Neural crest cell (in vitro differentiated cells): Measurements from ENCODE around the gene DDAH1. TPM values are rescaled to one million over a fixed set of nuclear protein-coding genes. Genes with fewer than 3 reads are reported as not detected.

Experiments used
- DNase-seq: peaks from one replicate; pipeline ENCODE4 v3.0.0; 2021; ENCODE audit warnings: low read depth, mixed read lengths, low spot score
- H3K27ac Mint-ChIP-seq: one replicate; pipeline ENCODE4 v1.8.0; 2021; ENCODE audit warnings: mild to moderate bottlenecking, mixed read lengths; ENCODE audit not compliant: unreplicated experiment
- H3K27me3 Mint-ChIP-seq: 2 replicates; pipeline ENCODE4 v1.8.0; 2021; ENCODE audit warnings: low read depth, mild to moderate bottlenecking, mixed read lengths
- H3K36me3 Mint-ChIP-seq: 2 replicates; pipeline ENCODE4 v1.8.0; 2021; ENCODE audit warnings: low read depth, mild to moderate bottlenecking, mixed read lengths
- H3K4me1 Mint-ChIP-seq: 2 replicates; pipeline ENCODE4 v1.8.0; 2021; ENCODE audit warnings: mixed read lengths
- H3K4me3 Mint-ChIP-seq: one replicate; pipeline ENCODE4 v1.8.0; 2021; ENCODE audit warnings: mild to moderate bottlenecking, mixed read lengths
- H3K9me3 Mint-ChIP-seq: 2 replicates; pipeline ENCODE4 v1.8.0; 2021; ENCODE audit warnings: mixed read lengths
- CTCF ChIP-seq: fragments of 200-600 bp; sonication (generic); conservative IDR thresholded peaks from 2 replicates; pipeline ENCODE4 v1.5.0; 2021; ENCODE audit warnings: antibody characterized with exemption, mild to moderate bottlenecking
- total RNA-seq: library from RNA; stranded (reverse); gene quantifications from 2 replicates; pipeline ENCODE4 v1.2.1, GENCODE V29; 2021

DDAH1 gene
- total RNA-seq, 1 donor from 2014 or later, result 22.3 TPM

- no peak for TF ChIP-seq CTCF
- Mint-ChIP-seq H3K4me3 (no peak overlapping the region), H3K4me1 (peaks cover 7% of the 10 kb centered on the region), H3K9me3 (no peaks in the 10 kb centered on the region), H3K36me3 (no peaks in the 10 kb centered on the region), H3K27ac (no peak overlapping the region), H3K27me3 (no peaks in the 10 kb centered on the region)
- no peak for DNase-seq
These were observed 101.4 kb downstream of the DDAH1 start for GRCh38 chr1:85363521-85363920.

- no peak for TF ChIP-seq CTCF
- no peak for DNase-seq
- Mint-ChIP-seq H3K27ac (no peak overlapping the region), H3K4me1 (peaks cover 3% of the 10 kb centered on the region), H3K27me3 (no peaks in the 10 kb centered on the region), H3K36me3 (no peaks in the 10 kb centered on the region), H3K9me3 (no peaks in the 10 kb centered on the region), H3K4me3 (no peak overlapping the region)
These were observed 101.9 kb downstream of the DDAH1 start for GRCh38 chr1:85363092-85363491.

GRCh38 chr1:85361606-85362296 is 103.2 kb downstream of the DDAH1 start:
- H3K4me1 Mint-ChIP-seq, result peaks cover 4% of the 10 kb centered on the region
- TF ChIP-seq CTCF, result no peak
- no peaks in the 10 kb centered on the region for H3K36me3 Mint-ChIP-seq
- no peak for DNase-seq
- H3K9me3 Mint-ChIP-seq, result no peaks in the 10 kb centered on the region
- no peak overlapping the region for H3K27ac Mint-ChIP-seq
- H3K4me3 Mint-ChIP-seq, result no peak overlapping the region
- no peaks in the 10 kb centered on the region for H3K27me3 Mint-ChIP-seq

GRCh38 chr1:85360730-85361493 is 104.0 kb downstream of the DDAH1 start:
- Mint-ChIP-seq H3K9me3 (no peaks in the 10 kb centered on the region), H3K36me3 (no peaks in the 10 kb centered on the region), H3K27me3 (no peaks in the 10 kb centered on the region), H3K4me1 (peaks cover 11% of the 10 kb centered on the region), H3K27ac (no peak overlapping the region), H3K4me3 (no peak overlapping the region)
- no peak for TF ChIP-seq CTCF
- DNase-seq, result no peak

GRCh38 chr1:85359874-85360721 is 104.9 kb downstream of the DDAH1 start:
- H3K4me3 Mint-ChIP-seq, result no peak overlapping the region
- no peaks in the 10 kb centered on the region for H3K9me3 Mint-ChIP-seq
- H3K4me1 Mint-ChIP-seq, result peaks cover 17% of the 10 kb centered on the region
- no peak for TF ChIP-seq CTCF
- H3K27me3 Mint-ChIP-seq, result no peaks in the 10 kb centered on the region
- no peak overlapping the region for H3K27ac Mint-ChIP-seq
- no peak for DNase-seq
- no peaks in the 10 kb centered on the region for H3K36me3 Mint-ChIP-seq
